ENCODE measurements around the gene ARMCX2. TPM values are rescaled to one million over a fixed set of nuclear protein-coding genes. Genes with fewer than 3 reads are reported as not detected.

The ARMCX2 gene
- total and polyA plus RNA-seq, 12 donors = 12.4 to 52.6 (median 32.0) TPM

DNA sequence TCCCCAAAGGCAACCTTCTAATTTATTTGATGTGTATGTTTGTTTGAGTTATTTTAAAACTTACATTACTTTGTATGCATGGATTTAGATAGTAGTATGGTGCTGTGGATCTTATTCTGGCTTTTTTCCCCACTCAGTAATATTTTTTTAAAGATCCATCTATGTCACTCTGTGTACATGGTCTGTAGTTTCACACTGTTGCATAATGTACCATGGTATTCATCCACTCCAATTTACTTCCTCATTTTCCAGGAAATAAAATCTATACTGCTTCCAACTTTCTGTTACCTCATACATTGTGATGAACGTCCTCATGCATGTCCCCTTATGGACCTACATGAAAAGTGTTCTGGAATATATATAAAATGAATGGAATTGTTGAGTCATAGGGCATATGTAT lies 17.6 kb downstream of the ARMCX2 start:
- peaks cover 0 to 9% (median 0%) of the 10 kb centered on the region in 7 donors for H3K27me3 ChIP-seq
- 52 to 60% methylated on average over 1 of the region's 1 CpG for WGBS, 2 donors

GRCh38 chrX:101639583-101639982 lies 20.1 kb downstream of the ARMCX2 start:
- Histone ChIP-seq H3K27me3 (peaks cover 0 to 7% (median 0%) of the 10 kb centered on the region in 7 donors), H3K4me3 (no peak overlapping the region), H3K9me3 (no peaks in the 10 kb centered on the region), H3K27ac (no peak overlapping the region), H3K4me1 (no peaks in the 10 kb centered on the region), H3K36me3 (peaks cover 0 to 18% (median 0%) of the 10 kb centered on the region in 9 donors)
- TF ChIP-seq, protein P1, sequence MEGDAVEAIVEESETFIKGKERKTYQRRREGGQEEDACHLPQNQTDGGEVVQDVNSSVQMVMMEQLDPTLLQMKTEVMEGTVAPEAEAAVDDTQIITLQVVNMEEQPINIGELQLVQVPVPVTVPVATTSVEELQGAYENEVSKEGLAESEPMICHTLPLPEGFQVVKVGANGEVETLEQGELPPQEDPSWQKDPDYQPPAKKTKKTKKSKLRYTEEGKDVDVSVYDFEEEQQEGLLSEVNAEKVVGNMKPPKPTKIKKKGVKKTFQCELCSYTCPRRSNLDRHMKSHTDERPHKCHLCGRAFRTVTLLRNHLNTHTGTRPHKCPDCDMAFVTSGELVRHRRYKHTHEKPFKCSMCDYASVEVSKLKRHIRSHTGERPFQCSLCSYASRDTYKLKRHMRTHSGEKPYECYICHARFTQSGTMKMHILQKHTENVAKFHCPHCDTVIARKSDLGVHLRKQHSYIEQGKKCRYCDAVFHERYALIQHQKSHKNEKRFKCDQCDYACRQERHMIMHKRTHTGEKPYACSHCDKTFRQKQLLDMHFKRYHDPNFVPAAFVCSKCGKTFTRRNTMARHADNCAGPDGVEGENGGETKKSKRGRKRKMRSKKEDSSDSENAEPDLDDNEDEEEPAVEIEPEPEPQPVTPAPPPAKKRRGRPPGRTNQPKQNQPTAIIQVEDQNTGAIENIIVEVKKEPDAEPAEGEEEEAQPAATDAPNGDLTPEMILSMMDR (IDR thresholded peaks at IDR 0.05) = no peak
- no peak for ATAC-seq
- DNase-seq = no peak
- intact Hi-C loops (cut with DNase I) = no loop called here

More for the DNA sequence above, 17.6 kb downstream of the ARMCX2 start:
- Histone ChIP-seq H3K9me3 (no peaks in the 10 kb centered on the region), H3K4me1 (no peaks in the 10 kb centered on the region), H3K27ac (no peak overlapping the region), H3K36me3 (peaks cover 0 to 8% (median 0%) of the 10 kb centered on the region in 9 donors), H3K4me3 (no peak overlapping the region)
- intact Hi-C loops (cut with DNase I) = no loop called here
- DNase-seq (no peak), ATAC-seq (no peak)
- TF ChIP-seq, protein P1 (IDR thresholded peaks at IDR 0.05) = no peak

DNA sequence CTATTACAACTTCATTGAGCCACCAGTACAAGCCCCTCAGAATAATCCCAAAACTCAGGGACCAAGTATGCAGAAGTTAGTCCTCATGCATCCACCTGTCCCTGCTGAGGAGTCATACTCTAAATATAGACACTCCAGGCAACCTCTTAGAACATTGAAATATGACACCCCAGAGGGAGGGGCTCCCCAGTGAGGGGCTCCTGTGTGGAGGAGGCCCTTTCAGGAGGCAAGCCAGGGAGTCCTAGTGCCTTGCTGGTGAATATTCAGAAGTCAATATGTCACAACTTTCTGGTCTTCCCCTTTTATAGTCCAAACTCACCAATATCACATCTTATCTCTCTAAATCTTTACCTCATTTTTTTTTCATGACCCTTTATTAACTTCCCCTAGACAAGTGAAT lies 40.3 kb downstream of the ARMCX2 start:
- intact Hi-C loops (cut with DNase I) = loop anchor here in 1 of 10 donors (5.0 kb wide), 2 partner anchors 67 to 178 kb away; partner anchors contain the start of gene ARMCX1

GRCh38 chrX:101617211-101618191 lies 42.1 kb downstream of the ARMCX2 start, which contains the start of gene ARMCX6:
Gene ARMCX6 (minus strand): TSS chrX:101618000. CDS start chrX:101616620, 1,380 bp downstream.
- TF ChIP-seq, protein P1 (IDR thresholded peaks at IDR 0.05) = peak; percentile 12 to 66 (median 47)
- intact Hi-C loops (cut with DNase I) = loop anchor here in 1 of 10 donors (5.0 kb wide), 2 partner anchors 65 to 180 kb away; partner anchors contain the start of gene ARMCX1
- WGBS, 2 donors = 0 to 1% methylated on average over 34 to 39 of the region's 39 CpGs

More for the DNA sequence above, 40.3 kb downstream of the ARMCX2 start:
- no peaks in the 10 kb centered on the region for H3K9me3 ChIP-seq
- no peak overlapping the region for H3K4me3 ChIP-seq
- ATAC-seq = no peak
- no peaks in the 10 kb centered on the region for H3K36me3 ChIP-seq
- H3K27me3 ChIP-seq = peaks cover 0 to 5% (median 0%) of the 10 kb centered on the region in 7 donors
- H3K27ac ChIP-seq = no peak overlapping the region
- peaks cover 0 to 17% (median 5%) of the 10 kb centered on the region in 9 donors for H3K4me1 ChIP-seq
- DNase-seq = peak in 1 of 2 donors; percentile 5
- TF ChIP-seq, protein P1 (IDR thresholded peaks at IDR 0.05) = no peak

More at GRCh38 chrX:101617211-101618191, 42.1 kb downstream of the ARMCX2 start, which contains the start of gene ARMCX6:
- DNase-seq (peak; percentile 74 to 75), ATAC-seq (peak; percentile 90 to 98 (median 95))
- Histone ChIP-seq H3K27me3 (no peaks in the 10 kb centered on the region), H3K9me3 (no peaks in the 10 kb centered on the region), H3K27ac (peak within 1 kb of the TSS; percentile 8 to 86 (median 78)), H3K36me3 (no peaks in the 10 kb centered on the region), H3K4me3 (peak within 1 kb of the TSS; percentile 32 to 83 (median 70)), H3K4me1 (peaks cover 0 to 12% (median 5%) of the 10 kb centered on the region in 9 donors)

Measured in heart right ventricle (tissue), 16 donors.